H9 (cell line): ENCODE measurements around the gene KCTD1. TPM values are rescaled to one million over a fixed set of nuclear protein-coding genes. Genes with fewer than 3 reads are reported as not detected.

Source experiments
- DNase-seq: peaks from one replicate; pipeline ENCODE4 v3.0.0-alpha.2; 2017
- H2AFZ ChIP-seq: one replicate; pipeline ENCODE4 v1.6.1; 2013; ENCODE audit warnings: mild to moderate bottlenecking, low read length, control low read depth, moderate library complexity
- H2AK5ac ChIP-seq: 2 replicates; pipeline ENCODE4 v1.6.1; 2013; ENCODE audit warnings: low read length, control low read depth, mixed read lengths; ENCODE audit not compliant: insufficient read length
- H2BK120ac ChIP-seq: one replicate; pipeline ENCODE4 v1.6.1; 2013; ENCODE audit warnings: low read depth, mild to moderate bottlenecking, low read length, control low read depth, inconsistent platforms; ENCODE audit not compliant: poor library complexity, severe bottlenecking
- H2BK12ac ChIP-seq: 2 replicates; pipeline ENCODE4 v1.6.1; 2013; ENCODE audit warnings: low read length, control low read depth, mixed read lengths, low read depth; ENCODE audit not compliant: insufficient read length
- H2BK15ac ChIP-seq: 2 replicates; pipeline ENCODE4 v1.6.1; 2013; ENCODE audit warnings: low read depth, low read length, control low read depth
- H2BK20ac ChIP-seq: one replicate; pipeline ENCODE4 v1.6.1; 2013; ENCODE audit warnings: low read depth, mild to moderate bottlenecking, low read length, control low read depth, inconsistent platforms; ENCODE audit not compliant: poor library complexity, severe bottlenecking
- H2BK5ac ChIP-seq: 2 replicates; pipeline ENCODE4 v1.6.1; 2013; ENCODE audit warnings: low read length, control low read depth, mixed read lengths; ENCODE audit not compliant: insufficient read length
- H3K14ac ChIP-seq: 2 replicates; pipeline ENCODE4 v1.6.1; 2013; ENCODE audit warnings: low read length, control low read depth; ENCODE audit not compliant: insufficient read depth
- H3K18ac ChIP-seq: 2 replicates; pipeline ENCODE4 v1.6.1; 2013; ENCODE audit warnings: low read depth, mild to moderate bottlenecking, mixed read lengths, low read length, control low read depth; ENCODE audit not compliant: insufficient read length
- H3K23ac ChIP-seq: 2 replicates; pipeline ENCODE4 v1.6.1; 2013; ENCODE audit warnings: low read length, control low read depth, mixed read lengths, low read depth; ENCODE audit not compliant: insufficient read length
- H3K23me2 ChIP-seq: 2 replicates; pipeline ENCODE4 v1.6.1; 2013; ENCODE audit warnings: low read depth, mild to moderate bottlenecking, mixed read lengths, low read length, control low read depth; ENCODE audit not compliant: insufficient read length, poor library complexity, severe bottlenecking
- H3K27ac ChIP-seq: 2 replicates; pipeline ENCODE4 v1.5.1; 2013; ENCODE audit warnings: low read length, control low read depth, mixed read lengths, low read depth; ENCODE audit not compliant: insufficient read length
- H3K27me3 ChIP-seq: 2 replicates; pipeline ENCODE4 v1.6.1; 2013; ENCODE audit warnings: low read length, control low read depth, inconsistent platforms; ENCODE audit not compliant: insufficient read depth
- H3K4ac ChIP-seq: 2 replicates; pipeline ENCODE4 v1.6.1; 2013; ENCODE audit warnings: low read depth, mild to moderate bottlenecking, control low read depth, inconsistent platforms, low read length, moderate library complexity
- H3K4me1 ChIP-seq: 2 replicates; pipeline ENCODE4 v1.6.1; 2013; ENCODE audit warnings: low read length, control low read depth, inconsistent platforms; ENCODE audit not compliant: insufficient read depth
- H3K4me2 ChIP-seq: 2 replicates; pipeline ENCODE4 v1.6.1; 2013; ENCODE audit warnings: low read length, control low read depth, mixed read lengths; ENCODE audit not compliant: insufficient read length, insufficient read depth
- H3K56ac ChIP-seq: 2 replicates; pipeline ENCODE4 v1.6.1; 2013; ENCODE audit warnings: low read depth, mild to moderate bottlenecking, mixed read lengths, low read length, control low read depth; ENCODE audit not compliant: insufficient read length
- H3K79me1 ChIP-seq: 2 replicates; pipeline ENCODE4 v1.6.1; 2013; ENCODE audit warnings: low read depth, mild to moderate bottlenecking, moderate library complexity, low read length, control low read depth, inconsistent platforms; ENCODE audit not compliant: insufficient read depth, poor library complexity, severe bottlenecking
- H3K79me2 ChIP-seq: 2 replicates; pipeline ENCODE4 v1.6.1; 2013; ENCODE audit warnings: low read length, control low read depth, inconsistent platforms; ENCODE audit not compliant: insufficient read depth
- H3K9ac ChIP-seq: 2 replicates; pipeline ENCODE4 v1.6.1; 2013; ENCODE audit warnings: low read length, control low read depth, mixed read lengths; ENCODE audit not compliant: insufficient read length; ENCODE audit errors: extremely low read depth
- H3K9me3 ChIP-seq: one replicate; pipeline ENCODE4 v1.6.1; 2013; ENCODE audit warnings: low read depth, low read length, inconsistent platforms; ENCODE audit not compliant: control insufficient read depth
- H3T11ph ChIP-seq: one replicate; pipeline ENCODE4 v1.6.1; 2013; ENCODE audit warnings: mild to moderate bottlenecking, low read length, control low read depth, inconsistent platforms
- H4K20me1 ChIP-seq: one replicate; pipeline ENCODE4 v1.6.1; 2013; ENCODE audit not compliant: control insufficient read depth, insufficient read length, insufficient read depth
- H4K5ac ChIP-seq: 2 replicates; pipeline ENCODE4 v1.6.1; 2013; ENCODE audit warnings: low read depth, mild to moderate bottlenecking, mixed read lengths, low read length, control low read depth; ENCODE audit not compliant: insufficient read length
- H4K8ac ChIP-seq: replicated peaks from 2 replicates; pipeline ENCODE4 v1.6.1; 2013; ENCODE audit warnings: low read length, control low read depth, mixed read lengths, low read depth; ENCODE audit not compliant: insufficient read length
- H4K91ac ChIP-seq: 2 replicates; pipeline ENCODE4 v1.6.1; 2013; ENCODE audit warnings: low read depth, mild to moderate bottlenecking, moderate library complexity, mixed read lengths, low read length, control low read depth; ENCODE audit not compliant: insufficient read length
- H3K27ac Mint-ChIP-seq, 3 experiments: 2 replicates in 2 of 3; 3 replicates in 1 of 3; pipeline ENCODE4 v1.8.0; 2020 to 2021; ENCODE audit warnings: mixed read lengths in 3 of 3, mild to moderate bottlenecking in 1 of 3, moderate library complexity in 1 of 3
- H3K27me3 Mint-ChIP-seq: 2 replicates; pipeline ENCODE4 v1.8.0; 2021; ENCODE audit warnings: low read depth, mild to moderate bottlenecking, moderate library complexity, mixed read lengths
- H3K36me3 Mint-ChIP-seq, 3 experiments: 2 replicates in 2 of 3; 3 replicates in 1 of 3; pipeline ENCODE4 v1.8.0; 2020 to 2021; ENCODE audit warnings: low read depth in 3 of 3, mixed read lengths in 3 of 3; ENCODE audit not compliant: insufficient read depth in 1 of 3
- H3K4me1 Mint-ChIP-seq, 2 experiments: 2 replicates each; pipeline ENCODE4 v1.8.0; 2020; ENCODE audit warnings: mixed read lengths in 2 of 2
- H3K4me3 Mint-ChIP-seq, 2 experiments: 2 replicates in 1 of 2; 3 replicates in 1 of 2; pipeline ENCODE4 v1.8.0; 2020 to 2021; ENCODE audit warnings: mild to moderate bottlenecking in 2 of 2, mixed read lengths in 2 of 2, moderate library complexity in 1 of 2
- H3K9me3 Mint-ChIP-seq, 2 experiments: 2 replicates in 1 of 2; 3 replicates in 1 of 2; pipeline ENCODE4 v1.8.0; 2020; ENCODE audit warnings: mild to moderate bottlenecking in 2 of 2, mixed read lengths in 2 of 2, moderate library complexity in 1 of 2
- WGBS: extraction: QIAGEN DNeasy Blood & Tissue Kit; methylation state at CpG from one replicate; pipeline ENCODE4 v1.1.7; 2013; ENCODE audit warnings: missing lambda C conversion rate, low lambda C conversion rate, mixed read lengths; ENCODE audit not compliant: insufficient read length; ENCODE audit errors: extremely low coverage; 5-methylcytosine and 5-hydroxymethylcytosine counted together
- total RNA-seq: library from RNA; stranded (reverse); gene quantifications from 2 replicates; pipeline ENCODE4 v1.2.1, GENCODE V29; 2021
- TF ChIP-seq, protein P1 (sequence below): fragments of 200-600 bp; sonication (generic); conservative IDR thresholded peaks from 3 replicates; pipeline ENCODE4 v1.8.0; 2021; ENCODE audit warnings: antibody characterized with exemption, mild to moderate bottlenecking

KCTD1 gene
- total RNA-seq, 1 experiment from 2014 or later, result 10.8 TPM

- Histone ChIP-seq H2AFZ (no peak overlapping the region), H3K4me1 (peaks cover 3% of the 10 kb centered on the region; the same call in 1 of the 2 replicates), H3K56ac (no peak overlapping the region), H2BK20ac (no peak overlapping the region), H3K18ac (no peak overlapping the region), H4K5ac (no peak overlapping the region), H4K8ac (no peak overlapping the region), H3K14ac (no peak overlapping the region), H3K23me2 (no peaks in the 10 kb centered on the region), H3T11ph (no peak overlapping the region), H4K91ac (no peak overlapping the region), H2BK12ac (no peak overlapping the region), H3K79me2 (no peaks in the 10 kb centered on the region), H3K79me1 (no peaks in the 10 kb centered on the region), H3K27me3 (no peaks in the 10 kb centered on the region), H3K9me3 (no peaks in the 10 kb centered on the region), H2BK5ac (no peak overlapping the region), H3K4ac (no peak overlapping the region), H2BK15ac (no peak overlapping the region), H3K4me2 (no peak overlapping the region), H3K23ac (no peak overlapping the region), H3K9ac (no peak overlapping the region), H2BK120ac (no peak overlapping the region), H2AK5ac (no peak overlapping the region), H3K27ac (no peak overlapping the region), H4K20me1 (no peaks in the 10 kb centered on the region)
- peaks cover 25 to 27% of the 10 kb centered on the region in 2 experiments for H3K4me1 Mint-ChIP-seq
- H3K36me3 Mint-ChIP-seq, result peaks cover 7 to 22% (median 7%) of the 10 kb centered on the region in 3 experiments; a peak in 5 of 7 replicates
- no peaks in the 10 kb centered on the region for H3K9me3 Mint-ChIP-seq
- H3K27ac Mint-ChIP-seq, result peak overlapping the region in 2 of 3 experiments; percentile 58 to 95; a peak in 2 of 7 replicates
- no CpG with 5 or more reads among the region's 22 CpGs for WGBS
- DNase-seq, result peak; percentile 91
- H3K27me3 Mint-ChIP-seq, result peaks cover 10% of the 10 kb centered on the region
- TF ChIP-seq, protein P1, sequence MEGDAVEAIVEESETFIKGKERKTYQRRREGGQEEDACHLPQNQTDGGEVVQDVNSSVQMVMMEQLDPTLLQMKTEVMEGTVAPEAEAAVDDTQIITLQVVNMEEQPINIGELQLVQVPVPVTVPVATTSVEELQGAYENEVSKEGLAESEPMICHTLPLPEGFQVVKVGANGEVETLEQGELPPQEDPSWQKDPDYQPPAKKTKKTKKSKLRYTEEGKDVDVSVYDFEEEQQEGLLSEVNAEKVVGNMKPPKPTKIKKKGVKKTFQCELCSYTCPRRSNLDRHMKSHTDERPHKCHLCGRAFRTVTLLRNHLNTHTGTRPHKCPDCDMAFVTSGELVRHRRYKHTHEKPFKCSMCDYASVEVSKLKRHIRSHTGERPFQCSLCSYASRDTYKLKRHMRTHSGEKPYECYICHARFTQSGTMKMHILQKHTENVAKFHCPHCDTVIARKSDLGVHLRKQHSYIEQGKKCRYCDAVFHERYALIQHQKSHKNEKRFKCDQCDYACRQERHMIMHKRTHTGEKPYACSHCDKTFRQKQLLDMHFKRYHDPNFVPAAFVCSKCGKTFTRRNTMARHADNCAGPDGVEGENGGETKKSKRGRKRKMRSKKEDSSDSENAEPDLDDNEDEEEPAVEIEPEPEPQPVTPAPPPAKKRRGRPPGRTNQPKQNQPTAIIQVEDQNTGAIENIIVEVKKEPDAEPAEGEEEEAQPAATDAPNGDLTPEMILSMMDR, result peak; percentile 98
- 0 out of 5 replicates have a peak overlapping the region, but pooled peaks of 1 of the 2 experiments have one; percentile 12 for H3K4me3 Mint-ChIP-seq
Observed at GRCh38 chr18:26457611-26458353, 90.6 kb downstream of the KCTD1 start.
